Endometrial microvascular endothelial cells (primary cell): Measurements from ENCODE around the gene ZC3H10. TPM values are rescaled to one million over a fixed set of nuclear protein-coding genes. Genes with fewer than 3 reads are reported as not detected.

Experiments used
- in situ Hi-C: cut with HindIII; loops from 2 replicates; pipeline ENCODE4 v1.10.0; 2017; ENCODE audit warnings: low sequenced_read_pairs, low pct_unique_long_range_greater_than_20kb; ENCODE audit errors: inconsistent ontology term
- total RNA-seq: library from RNA; depleted of rRNA; stranded (reverse); fragments of >200 nt; gene quantifications from one replicate; pipeline ENCODE4 v1.2.3, GENCODE V29; 2015; ENCODE audit errors: inconsistent ontology term

The ZC3H10 gene
- total RNA-seq, 1 donor from 2014 or later, result 3.0 TPM

DNA sequence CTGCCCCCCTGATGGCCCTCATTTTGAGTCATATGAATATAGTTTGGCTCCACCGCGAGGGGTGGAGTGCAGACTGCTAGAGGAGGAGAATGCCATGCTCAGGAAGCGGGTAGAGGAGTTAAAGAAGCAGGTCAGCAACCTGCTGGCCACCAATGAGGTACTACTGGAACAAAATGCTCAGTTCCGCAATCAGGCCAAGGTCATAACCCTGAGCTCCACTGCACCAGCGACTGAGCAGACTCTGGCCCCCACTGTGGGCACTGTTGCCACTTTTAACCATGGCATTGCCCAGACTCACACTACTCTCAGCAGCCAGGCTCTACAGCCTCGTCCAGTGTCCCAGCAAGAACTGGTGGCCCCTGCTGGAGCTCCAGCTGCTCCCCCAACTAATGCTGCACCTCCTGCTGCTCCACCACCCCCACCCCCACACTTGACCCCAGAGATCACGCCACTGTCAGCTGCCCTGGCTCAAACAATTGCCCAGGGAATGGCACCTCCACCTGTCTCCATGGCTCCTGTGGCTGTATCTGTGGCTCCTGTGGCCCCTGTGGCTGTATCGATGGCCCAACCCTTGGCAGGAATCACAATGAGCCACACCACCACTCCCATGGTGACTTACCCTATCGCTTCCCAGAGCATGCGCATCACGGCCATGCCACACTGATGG lies 3.3 kb downstream of the ZC3H10 start:
- in situ Hi-C loops, result no loop called here

- in situ Hi-C loops, result no loop called here
Observed at GRCh38 chr12:56122637-56123036, 4.6 kb downstream of the ZC3H10 start.

- in situ Hi-C loops, result no loop called here
Observed at GRCh38 chr12:56124133-56124532, 6.1 kb downstream of the ZC3H10 start.

- in situ Hi-C loops, result no loop called here
Observed at GRCh38 chr12:56126732-56127239, 8.7 kb downstream of the ZC3H10 start.

DNA sequence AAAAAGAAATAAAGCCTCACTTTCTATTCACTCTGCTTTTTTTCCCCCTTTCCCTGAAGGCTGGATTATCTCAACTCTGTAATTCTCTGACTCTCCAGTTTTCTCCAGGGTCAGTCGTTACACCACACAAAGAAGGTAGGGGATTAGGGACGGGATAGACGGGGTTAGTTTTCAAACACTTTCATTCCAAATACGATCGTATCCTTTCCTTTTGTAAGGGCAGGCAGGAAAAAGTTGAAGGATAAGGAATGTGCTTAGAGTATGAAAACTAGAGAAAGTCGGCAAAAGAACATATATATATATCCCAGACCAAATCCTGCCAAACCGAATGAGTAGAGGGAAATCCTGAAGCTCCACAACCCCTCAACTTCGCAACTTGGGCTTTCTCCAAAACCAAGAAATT lies 9.4 kb downstream of the ZC3H10 start:
- in situ Hi-C loops, result no loop called here

GRCh38 chr12:56127888-56128669 lies 10.0 kb downstream of the ZC3H10 start, which contains the start of gene ESYT1:
Gene ESYT1, plus strand, starts transcription at chr12:56128267. Its CDS starts 53 bp downstream, at chr12:56128320.
- in situ Hi-C loops, result no loop called here

DNA sequence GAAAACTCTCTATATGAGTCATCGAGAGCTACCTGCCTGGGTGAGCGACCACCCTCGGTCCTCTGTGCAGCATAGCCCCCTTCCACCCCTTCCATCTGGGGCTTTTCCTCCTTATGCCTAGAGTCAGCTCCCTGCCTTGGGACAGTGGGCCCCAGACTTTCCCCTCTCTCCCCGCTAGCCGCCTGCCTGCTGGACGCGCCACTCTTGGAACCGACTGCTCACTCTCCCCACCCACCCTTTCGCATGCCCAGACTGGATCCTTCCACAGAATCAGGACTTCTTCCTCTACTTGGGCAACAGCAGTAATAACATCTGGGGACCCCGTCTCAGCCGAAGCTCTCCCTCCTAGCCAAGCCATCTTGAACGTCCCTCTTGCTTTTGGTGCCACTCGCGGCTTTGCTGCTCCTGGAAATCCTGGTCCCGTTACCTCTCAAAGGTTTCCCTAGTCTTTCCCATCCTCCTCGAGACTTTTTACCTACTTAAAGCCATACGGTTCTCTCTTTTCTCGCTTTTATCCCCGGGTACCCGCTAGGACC lies 10.7 kb downstream of the ZC3H10 start:
- in situ Hi-C loops, result no loop called here

DNA sequence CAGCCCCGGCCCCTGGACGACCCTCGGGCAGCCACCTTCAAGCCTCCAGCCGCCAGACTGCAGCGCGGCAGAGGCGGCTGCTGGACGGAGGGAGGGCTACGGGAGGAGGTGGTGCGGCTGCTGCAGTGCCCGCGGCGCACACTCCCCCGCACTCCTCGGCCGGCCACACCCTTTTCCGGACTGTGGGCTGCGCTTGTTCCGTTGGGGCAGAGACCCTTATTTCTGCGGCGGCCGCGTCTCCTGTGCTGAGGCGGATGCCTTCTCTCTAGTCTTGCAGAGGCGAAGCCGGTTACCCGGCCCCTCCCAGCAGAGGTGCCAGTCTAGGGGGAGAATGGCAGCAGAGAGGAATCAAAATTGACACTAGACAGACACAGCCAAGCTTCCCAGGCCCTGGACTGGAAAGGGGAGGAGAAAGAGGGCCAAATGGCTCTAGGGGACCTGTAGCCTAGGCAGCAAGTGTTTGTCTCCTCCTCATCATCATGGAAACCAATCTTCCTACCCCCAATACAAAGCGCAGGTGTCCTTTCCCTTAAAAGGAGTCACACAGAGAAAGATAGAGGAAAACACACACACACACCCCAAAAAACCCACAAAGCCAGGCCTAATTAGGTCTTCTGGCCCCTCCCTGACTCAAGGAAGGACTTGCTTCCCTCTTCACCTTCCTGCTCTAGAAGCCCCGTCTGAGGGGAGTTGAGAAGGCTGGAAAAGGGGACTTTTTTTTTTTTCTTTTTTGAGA lies 11.3 kb downstream of the ZC3H10 start:
- in situ Hi-C loops, result no loop called here

GRCh38 chr12:56129942-56130495 lies 12.0 kb downstream of the ZC3H10 start:
- in situ Hi-C loops, result no loop called here

DNA sequence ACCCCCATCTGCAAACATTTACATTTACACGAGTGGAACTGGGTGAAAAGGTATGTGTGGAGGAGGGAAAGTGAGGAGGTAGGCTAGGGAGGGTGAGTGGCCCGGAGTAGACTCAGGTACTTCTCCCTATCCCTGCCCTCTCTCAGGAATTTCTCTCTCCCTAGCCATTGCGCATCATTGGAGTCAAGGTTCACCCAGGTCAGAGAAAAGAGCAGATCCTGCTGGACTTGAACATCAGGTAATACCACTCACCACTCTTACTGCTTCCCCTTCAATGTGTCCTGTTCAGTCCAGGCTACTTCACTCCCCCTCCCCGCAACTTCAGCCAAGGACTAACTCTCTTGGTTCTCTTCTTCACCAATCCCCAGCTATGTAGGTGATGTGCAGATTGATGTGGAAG lies 12.8 kb downstream of the ZC3H10 start:
- in situ Hi-C loops, result no loop called here

GRCh38 chr12:56134897-56135296 lies 16.8 kb downstream of the ZC3H10 start:
- in situ Hi-C loops, result no loop called here

DNA sequence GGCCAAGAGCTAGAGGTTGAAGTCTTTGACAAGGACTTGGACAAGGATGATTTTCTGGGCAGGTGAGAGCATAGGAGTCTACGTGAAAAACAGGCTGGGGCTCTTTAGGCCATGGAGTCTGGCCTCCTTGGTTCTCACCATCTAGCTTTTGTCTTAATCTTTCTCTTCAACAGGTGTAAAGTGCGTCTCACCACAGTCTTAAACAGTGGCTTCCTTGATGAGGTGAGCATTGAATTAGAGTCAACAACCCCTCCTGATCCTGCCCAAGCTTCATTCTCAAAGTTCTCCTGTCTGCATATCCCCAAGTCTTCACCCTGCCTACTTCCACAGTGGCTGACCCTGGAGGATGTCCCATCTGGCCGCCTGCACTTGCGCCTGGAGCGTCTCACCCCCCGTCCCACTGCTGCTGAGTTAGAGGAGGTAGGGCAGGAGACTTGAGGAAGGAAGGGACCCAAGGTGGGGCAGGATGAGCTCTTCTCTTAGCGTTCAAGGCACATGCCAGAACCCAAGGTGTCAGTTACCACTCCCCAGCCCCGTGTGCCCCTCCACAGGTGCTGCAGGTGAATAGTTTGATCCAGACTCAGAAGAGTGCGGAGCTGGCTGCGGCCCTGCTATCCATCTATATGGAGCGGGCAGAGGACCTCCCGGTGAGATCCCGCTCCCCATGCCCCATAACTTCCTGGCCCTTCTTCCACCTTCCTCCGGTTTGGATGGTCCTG lies 19.9 kb downstream of the ZC3H10 start:
- in situ Hi-C loops, result no loop called here

DNA sequence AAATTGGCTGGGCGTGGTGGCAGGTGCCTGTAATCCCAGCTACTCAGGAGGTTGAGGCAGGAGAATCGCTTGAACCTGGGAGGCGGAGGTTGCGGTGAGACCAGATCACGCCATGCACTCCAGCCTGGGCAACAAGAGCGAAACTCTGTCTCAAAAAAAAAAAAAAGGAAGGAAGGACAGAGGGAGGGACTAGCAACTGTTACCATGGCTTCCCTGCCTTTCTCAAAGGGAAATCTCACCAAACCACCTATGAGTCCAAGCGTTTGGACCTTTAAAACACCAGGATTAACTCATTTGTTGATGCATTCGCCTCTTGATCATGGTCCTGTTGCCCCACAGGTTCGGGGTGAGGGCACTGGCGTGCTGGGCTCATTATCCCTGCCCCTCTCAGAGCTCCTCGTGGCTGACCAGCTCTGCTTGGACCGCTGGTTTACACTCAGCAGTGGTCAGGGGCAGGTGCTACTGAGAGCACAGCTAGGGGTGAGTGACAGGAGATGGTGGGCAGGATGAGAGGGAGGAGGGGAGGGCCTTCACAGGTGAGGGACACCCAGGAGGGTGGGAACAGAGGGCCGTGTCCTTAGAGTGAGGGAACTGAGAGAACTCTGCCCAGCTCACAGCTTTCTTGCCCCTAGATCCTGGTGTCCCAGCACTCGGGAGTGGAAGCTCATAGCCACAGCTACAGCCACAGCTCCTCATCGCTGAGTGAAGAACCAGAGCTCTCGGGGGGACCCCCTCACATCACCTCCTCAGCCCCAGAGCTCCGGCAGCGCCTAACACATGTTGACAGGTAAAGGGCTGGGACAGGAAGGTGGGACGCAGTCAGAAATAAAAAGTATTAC lies 24.1 kb downstream of the ZC3H10 start:
- in situ Hi-C loops, result no loop called here

- in situ Hi-C loops, result no loop called here
Observed at GRCh38 chr12:56143217-56143616, 25.2 kb downstream of the ZC3H10 start.

DNA sequence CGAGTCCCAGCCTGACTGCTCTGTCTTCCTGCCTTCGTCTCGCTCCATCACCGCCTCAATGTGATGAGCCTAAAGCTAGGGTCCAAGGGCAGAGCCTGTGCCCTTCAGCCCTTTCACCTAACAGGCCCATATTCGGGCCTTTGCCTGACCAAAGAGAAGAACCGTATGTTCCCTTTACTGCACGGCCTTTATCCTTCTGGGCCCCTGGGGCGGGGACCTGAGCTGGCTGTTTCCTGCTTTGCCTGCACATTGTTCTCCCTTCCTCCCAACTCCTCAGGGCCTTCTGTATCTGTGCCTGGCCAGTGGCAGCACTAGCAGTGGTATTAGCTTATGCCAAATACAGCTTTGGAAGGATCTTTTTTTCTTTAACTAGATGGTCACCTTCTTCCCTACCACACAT lies 25.8 kb downstream of the ZC3H10 start:
- in situ Hi-C loops, result no loop called here

DNA sequence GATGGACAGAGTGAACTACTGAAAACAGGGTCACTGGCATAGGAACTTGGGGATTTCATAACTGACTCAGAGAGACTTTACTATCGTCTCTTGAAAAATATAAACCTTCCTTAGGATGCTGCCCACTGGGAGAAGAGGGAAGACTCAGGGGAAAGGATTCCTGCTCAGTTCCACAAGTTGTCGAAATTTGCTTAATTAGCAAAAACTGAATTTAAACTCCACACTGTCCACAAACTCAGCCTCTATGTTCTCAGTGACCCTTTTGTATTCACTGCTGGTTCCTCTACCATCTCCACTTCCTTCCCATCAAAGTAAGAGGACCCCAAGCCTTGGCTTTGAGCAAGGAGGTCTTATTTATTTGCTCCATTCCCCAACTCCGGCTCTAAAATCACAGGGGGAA lies 27.2 kb downstream of the ZC3H10 start:
- in situ Hi-C loops, result no loop called here
